Stimulated activated CD4-positive, alpha-beta T cell treated with anti-CD3 and anti-CD28 coated beads, Interleukin-4, amount 100 ng/mL, for 4 hours (primary cell): ENCODE data around the gene HENMT1.
"Not testable (repeated sequence)": the region's sequence is repeated elsewhere in the genome, so short reads cannot be mapped to it uniquely, and the experiment has no call there.

ENCODE experiments used
- DNase-seq, 2 experiments: peaks; one replicate each; pipeline ENCODE4 v3.0.0-alpha.2; 2020

The HENMT1 gene

DNA sequence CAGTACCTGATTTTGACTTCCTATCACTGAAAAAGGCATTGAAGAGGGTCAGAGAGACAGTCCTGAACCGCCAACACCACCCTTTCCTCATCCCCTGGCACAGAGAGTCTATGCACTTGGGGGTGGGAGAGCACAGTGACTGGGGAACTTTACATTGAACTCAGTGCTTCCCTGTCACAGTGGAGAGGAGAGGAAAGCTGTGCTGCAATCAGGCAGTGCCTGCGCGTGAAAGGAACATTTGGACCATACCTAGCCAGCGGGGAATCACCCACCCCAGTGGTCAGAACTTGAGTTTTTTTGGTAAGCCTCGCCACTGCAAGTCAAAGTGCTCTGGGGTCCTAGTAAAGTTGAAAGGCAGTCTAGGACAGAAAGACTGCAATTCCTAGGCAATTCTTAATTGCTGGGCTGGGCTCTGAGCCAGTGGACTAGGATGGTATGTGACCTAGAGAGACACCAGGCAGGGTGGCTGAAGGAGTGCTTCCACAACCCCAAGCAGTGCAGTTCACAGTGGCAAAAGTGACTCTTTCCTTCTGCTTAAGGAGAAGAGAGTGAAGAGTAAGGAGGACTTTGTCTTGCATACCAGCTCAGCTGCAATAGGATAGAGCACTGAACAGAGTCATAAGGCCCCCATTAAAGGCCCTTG is 9.4 kb upstream of the HENMT1 start:
- DNase-seq: no peak

DNA sequence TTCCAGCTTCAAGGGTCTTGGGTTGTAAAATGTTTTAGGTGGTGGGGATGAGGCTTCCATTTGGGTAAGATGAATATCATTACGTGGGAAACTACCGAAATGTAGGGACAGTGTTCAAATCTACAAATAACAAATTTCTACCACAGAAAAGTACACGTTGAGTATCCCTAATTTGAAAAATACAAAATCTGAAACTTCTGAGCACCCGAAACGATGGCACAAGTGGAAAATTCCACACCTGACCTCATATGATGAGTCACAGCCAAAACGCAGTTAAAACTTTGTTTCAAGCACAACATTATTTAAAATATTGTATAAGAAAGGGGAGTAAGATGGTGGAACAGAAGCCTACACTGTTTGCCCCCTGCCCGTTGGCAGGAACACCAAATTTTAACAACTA is 8.8 kb upstream of the HENMT1 start:
- no peak for DNase-seq

DNA sequence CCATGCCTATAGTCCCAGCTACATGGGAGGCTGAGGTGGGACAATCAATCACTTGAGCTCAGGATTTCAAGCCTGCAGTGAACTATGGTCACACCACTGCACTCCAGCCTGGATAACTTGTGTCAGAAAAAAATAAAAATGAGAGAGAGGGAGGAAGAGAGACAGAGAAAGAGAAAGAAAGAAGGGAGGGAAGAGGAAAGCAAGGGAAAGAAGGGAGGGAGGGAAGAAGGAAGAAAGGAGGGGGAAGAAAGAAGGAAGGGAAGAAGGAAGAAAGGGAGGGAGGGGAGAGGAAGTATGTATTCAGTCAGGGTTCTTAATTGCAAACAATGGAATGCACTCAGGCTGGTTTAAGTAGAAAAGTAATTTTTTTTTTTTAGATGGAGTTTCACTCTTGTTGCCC is 7.9 kb upstream of the HENMT1 start:
- DNase-seq: no peak

DNA sequence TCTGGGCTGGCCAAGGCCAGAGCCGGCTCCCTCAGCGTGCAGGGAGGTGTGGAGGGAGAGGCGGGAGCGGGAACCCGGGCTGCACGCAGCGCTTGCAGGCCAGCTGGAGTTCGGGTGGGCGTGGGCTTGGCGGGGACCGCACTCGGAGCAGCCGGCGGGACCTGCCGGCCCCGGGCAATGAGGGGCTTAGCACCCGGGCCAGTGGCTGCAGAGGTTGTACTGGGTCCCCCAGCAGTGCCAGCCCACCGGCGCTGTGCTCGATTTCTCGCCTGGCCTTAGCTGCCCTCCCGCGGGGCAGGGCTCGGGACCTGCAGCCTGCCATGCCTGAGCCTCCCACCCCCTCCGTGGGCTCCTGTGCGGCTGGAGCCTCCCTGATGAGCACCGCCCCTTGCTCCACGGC is 6.5 kb upstream of the HENMT1 start:
- not testable (repeated sequence) for DNase-seq

DNA sequence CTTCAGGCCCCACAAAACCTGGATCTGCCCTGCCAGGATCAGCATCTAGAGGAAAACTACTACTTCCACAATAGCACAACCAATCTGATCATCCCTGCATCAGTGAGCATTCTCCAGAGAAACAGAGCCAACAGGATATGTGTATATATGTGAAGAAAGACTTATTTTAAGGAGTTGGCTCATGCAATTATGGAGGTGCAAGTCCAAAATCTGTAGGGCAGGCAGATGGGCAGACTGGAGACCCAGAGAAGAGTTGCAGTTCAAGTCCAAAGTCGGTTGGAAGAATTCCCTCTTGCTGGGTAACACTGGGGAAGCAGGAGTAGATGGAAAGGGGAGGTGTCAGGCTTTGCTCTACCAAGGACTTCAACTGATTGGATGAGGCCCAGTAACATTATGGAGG is 4.9 kb upstream of the HENMT1 start:
- DNase-seq: no peak

DNA sequence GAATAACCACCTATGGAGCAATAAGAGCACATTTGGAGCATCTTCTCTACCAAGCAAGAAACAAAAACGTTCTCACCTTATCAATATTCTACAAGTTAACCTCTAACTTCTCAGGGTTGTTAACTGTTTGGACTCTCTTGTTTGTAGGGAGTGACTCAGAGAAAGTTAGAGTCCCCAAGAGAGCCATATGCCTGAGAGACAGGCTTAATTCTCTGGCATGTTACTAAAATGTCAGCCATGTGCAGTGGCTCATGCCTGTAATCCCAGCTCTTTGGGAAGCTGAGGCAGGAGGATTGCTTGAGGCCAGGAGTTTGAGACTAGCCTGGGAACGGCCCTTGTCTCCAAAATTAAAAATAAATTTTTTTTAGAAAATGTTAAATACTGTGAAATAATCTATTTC is 4.2 kb upstream of the HENMT1 start:
- DNase-seq: no peak

DNA sequence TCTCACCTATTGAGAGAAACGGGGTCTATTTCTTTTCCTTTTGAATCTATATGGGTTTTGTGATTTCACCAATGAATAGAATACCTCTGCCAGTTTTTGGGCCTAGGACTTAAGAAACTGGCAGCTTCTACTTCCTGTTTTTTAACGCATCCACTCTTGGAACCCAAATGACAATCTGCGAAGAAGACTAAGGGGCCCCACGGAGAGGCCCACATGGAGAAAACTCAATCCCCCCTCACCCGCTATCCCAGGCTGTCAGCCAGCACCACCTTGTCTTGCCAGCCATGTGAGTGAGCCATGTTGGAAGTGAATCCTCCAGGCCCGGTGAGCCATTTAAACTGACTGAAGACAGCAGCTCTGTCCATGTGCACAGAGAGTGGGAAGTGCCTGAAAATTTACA is 3.6 kb upstream of the HENMT1 start:
- no peak for DNase-seq

DNA sequence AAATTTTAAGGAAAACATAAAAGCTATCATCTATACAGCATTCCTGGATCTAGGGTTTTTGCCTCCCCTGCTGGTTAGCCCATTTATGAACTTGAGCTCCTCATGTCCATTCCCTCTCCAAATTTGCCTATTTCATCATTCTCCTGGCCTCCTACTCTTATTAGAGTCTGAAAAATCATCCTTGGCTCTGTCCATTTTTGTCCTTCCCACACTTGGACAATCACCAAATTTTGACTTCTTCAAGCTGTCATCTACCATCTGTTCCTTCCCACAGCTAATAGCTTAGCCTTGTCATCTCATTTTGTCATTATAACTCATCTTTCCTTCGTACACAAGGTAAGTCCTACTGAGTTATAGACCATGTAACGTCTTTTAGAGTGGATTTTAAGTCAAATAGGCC is 2.2 kb upstream of the HENMT1 start:
- DNase-seq: no peak

DNA sequence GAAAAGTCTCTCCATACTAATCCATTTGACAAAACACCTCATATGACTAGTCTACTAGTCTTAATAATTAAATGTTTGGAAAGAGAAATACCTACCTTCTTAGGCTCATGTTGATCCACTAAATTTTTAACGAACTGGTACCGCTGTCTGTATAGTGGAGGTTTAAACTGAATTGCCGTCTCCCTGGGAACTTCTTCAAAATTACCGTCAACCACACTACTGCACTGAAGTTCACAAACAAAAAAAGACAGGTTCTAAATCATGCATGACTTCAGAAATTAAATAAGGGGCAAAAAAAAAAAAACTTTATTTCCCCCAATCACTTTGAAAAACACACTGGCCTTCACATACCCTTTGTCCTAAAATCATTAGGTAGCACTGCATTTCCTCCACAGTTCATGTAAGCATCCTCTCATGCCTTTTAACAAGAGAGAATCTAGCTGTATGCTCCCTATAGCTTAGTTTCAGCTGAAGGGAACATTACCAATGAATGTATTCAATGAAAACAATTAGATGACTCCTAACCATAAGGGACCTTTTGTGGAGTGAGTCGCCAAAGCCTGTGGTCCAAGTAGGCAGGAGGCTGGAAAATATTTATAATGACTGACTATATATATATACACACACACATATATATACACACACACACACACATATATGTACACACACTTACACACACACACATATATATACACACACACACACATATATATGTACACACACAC is 3.4 kb downstream of the HENMT1 start:
- DNase-seq: no peak

DNA sequence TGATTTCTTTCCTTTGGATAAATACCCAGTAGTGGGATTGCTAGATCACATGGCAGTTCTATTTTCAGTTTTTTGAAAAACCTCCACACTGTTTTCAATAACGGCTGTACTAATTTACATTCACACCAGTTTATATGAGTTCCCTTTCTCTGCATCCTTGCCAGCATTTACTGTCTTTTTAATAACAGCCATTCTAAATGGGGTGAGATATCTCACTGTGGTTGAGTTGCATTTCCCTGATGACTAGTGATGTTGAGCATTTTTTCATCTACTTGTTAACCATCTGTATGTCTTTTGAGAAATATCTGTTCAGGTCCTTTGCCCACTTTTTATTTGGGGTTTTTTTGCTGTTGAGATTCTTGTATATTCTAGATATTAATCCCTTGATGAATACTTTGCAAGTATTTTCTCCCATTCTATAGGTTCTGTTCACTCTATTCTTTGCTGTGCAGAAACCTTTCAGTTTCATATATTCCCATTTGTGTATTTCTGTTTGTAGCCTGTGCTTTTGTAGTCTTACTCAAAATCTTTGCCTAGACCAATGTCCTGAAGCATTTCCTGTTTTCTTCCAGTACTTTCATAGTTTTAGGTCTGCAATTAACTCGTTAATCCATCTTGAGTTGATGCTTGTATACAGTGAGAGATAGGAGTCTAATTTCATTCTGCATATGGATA is 7.3 kb downstream of the HENMT1 start:
- no peak for DNase-seq

DNA sequence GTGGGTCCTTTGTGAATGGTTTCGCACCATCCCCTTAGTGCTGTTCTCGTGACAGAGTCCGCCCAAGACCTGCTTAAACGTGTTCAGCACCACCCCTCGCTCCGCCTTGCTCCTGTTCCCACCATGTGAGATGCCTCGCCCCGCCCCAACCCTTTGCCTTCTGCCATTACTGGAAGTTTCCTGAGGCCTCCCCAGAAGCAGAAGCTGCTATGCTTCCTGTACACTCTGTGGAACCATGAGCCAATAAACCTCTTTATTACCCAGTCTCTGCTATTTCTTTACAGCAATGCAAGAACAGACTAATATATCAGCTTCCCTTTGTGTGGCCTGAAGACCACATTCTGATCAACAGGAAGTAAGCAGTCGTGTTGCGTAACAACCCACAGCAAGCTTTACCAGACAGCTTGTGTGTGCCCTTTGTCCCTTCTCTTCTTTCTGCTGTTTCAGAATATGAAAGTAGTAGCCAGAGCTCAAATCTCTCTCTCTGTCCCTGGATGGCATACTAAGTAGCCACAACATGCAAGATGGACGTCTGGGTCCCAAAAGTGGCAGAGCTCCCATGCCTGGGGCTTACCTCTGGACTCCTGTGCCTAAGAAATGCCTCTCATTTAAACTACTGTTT is 14.1 kb downstream of the HENMT1 start:
- peak; percentile 28 to 58 for DNase-seq

DNA sequence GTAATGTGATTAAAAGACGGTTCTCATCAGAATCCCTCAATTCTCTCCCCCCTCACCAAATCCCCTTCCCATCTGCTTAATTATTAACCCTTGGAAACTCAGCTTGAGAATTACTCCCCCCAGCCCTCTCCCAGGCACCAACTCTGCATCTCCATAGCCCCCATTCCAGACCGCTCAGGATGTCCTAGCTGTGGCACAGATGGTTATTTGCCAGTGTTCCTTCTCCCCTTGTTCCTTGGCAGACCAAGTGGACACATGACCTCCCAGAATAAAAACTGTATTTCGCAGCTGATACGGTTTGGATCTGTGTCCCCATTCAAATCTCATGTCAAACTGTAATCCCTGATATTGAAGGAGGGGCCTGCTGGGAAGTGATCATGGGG is 14.6 kb downstream of the HENMT1 start:
- DNase-seq: no peak

DNA sequence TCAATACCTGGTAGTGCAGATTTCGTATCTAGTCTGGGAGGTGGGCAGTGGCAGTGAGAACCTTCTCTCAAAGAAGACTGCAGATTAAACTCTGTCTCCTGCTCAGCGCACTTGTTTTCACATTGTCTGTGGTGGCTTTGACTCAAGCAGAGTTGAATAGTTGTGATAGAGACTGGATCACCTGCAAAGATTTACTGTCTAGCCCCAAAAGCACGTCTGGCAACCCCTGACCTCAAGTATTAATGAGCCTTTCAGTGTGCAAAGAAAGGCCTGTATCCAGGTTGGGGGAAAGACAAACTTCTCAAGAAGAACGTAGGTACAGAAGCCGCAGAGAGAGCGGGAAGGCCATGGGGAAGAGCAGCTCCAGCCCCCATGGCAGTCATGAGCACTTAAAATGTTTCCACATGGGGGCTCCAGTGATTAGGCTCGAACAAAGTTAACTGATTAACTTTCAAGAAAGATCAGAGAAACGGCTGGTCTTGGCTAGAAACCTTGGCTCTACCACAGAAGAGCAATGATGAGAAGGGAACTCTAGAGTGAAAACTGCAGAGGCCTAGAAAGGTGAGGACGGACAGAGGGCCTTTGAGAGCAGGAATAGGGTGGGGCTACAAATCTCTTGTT is 15.2 kb downstream of the HENMT1 start:
- no peak for DNase-seq

DNA sequence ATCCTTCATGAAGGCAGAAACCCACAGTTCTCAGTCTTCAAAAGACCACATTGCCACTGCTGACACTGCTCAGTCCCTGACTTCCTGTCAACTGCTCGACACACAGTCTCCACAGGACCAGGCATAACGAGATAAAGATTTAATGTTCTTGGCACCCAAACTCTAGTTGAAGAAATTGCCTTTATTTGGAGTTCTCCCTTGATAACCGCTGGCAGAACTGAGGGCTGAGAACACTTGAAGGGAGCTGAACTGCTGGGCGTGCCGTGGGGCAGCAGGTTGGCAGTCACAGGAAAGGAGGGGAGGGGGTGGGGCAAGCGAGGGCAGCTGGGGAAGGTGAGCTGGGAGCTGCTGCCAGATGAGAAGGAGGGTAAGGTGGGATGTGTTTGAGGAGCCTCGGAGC is 15.9 kb downstream of the HENMT1 start:
- DNase-seq: peak in 1 of 2 experiments; percentile 26

DNA sequence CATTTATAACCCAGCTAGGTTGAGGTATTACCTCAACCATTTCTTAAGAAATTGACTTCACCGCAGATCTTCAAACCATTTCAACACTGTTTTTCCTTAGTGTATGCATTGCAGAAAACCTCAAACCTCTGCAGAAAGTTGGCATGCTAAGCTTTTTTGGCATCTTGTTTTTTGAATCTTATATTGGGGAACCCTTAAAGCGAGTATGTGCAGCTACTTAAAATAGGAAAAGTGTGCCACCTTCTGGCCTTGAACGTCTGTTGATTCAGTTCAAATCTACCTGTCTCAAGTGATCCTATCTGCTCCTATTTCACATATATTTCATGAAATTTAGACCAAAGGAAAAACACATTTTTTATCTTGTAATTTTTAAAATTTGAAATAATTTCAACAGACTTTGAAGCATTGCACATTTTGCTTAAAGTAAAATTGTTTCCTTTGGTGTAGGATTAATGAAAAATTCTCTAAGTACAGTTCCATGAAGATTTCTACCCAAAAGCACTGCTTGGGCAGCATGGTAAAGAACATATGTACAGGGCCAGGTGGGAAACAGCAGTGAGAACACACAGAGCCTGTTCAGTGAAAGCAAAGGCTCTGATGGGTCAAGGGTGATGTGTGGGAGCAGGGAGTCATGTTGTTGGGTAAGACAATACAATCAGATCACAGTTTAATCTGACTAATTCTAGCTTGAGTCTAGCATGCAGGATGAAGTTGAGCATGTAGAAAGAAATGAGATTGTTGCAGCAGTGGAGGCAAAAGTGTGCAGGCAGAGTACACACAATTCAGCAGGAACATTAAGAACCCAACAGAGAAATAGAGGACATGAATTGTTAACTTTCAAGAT is 17.2 kb downstream of the HENMT1 start:
- DNase-seq: peak in 1 of 2 experiments; percentile 47

DNA sequence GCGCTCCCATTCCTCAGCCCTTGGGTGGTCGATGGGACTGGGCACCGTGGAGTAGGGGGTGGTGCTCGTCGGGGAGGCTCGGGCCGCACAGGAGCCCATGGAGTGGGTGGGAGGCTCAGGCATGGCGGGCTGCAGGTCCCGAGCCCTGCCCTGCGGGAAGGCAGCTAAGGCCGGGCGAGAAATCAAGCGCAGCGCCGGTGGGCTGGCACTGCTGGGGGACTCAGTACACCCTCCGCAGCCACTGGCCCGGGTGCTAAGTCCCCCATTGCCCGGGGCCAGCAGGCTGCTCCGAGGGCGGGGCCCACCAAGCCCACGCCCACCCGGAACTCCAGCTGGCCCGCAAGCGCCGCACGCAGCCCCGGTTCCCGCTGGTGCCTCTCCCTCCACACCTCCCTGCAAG is 20.0 kb downstream of the HENMT1 start:
- DNase-seq: not testable (repeated sequence)

DNA sequence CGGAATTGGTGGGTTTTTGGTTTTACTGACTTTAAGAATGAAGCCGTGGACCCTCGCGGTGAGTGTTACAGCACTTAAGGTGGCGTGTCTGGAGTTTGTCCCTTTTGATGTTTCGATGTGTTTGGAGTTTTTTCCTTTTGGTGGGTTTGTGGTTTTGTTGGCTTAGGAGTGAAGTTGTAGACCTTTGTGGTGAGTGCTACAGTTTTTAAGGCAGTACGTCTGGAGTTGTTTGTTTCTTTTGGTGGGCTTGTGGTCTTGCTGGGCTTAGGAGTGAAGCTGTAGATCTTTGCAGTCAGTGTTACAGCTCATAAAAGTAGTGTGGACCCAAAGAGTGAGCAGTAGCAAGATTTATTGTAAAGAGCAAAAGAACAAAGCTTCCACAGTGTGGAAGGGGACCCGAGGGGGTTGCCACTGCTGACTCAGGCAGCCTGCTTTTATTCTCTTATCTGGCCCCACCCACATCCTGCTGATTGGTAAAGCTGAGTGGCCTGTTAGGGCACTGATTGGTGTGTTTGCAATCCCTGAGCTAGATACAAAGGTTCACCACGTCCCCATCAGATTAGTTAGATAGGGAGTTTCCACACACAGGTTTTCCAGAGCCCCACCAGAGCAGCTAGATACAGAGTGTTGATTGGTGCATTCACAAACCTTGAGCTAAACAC is 20.9 kb downstream of the HENMT1 start:
- peak in 1 of 2 experiments; percentile 70 for DNase-seq

DNA sequence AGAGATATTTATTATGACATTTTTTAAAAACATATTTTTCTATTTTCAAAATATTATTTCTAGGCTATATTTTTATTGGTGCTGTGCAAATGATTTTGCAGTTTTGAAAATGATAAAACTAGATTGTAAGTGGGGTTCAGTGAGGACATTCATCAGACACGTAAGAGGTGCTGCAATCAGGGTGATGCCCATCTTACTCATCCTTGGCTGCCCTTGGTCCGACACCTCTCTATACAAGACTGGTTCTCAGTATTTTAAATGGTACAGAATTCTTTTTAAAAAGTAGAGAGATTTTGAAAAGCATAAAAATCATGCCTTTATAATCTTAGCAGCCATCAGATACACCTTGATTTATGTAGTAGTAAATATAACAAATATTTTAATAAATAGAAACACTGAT is 24.0 kb downstream of the HENMT1 start:
- DNase-seq: no peak

DNA sequence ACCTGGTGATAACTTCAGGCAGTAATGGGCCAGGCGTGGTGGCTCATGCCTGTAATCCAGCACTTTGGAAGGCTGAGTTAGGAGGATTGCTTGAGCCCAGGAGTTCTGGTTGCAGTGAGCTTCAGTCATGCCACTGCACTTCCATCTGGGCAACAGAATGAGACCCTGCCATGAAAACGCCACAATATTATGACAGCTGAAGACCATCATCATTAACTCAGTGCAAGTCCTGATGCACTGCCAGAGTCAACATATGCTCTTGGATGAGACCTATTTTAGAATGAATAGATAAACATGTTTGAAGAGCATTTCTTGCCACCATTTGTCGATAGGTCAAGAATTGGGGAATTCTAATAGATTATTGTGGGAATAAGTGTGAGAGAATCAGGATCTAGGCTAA is 26.4 kb downstream of the HENMT1 start:
- no peak for DNase-seq

DNA sequence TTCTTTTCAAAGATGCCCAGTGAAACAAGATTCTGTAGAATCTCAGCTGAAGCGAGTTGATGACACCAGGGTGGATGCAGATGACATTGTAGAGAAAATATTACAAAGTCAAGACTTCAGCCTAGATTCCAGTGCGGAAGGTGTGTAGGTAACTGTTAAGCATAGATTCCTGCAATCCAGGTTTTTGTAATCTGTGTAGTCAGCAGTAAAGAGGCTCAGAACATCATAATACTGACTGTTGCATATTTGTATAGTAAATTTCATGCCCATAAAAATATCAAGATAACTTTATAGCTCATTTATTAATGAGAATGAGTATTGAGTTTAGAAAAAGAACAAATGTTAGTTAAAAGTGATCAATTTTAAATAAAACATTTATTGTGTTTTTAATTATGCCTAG is 32.2 kb downstream of the HENMT1 start:
- DNase-seq: no peak

DNA sequence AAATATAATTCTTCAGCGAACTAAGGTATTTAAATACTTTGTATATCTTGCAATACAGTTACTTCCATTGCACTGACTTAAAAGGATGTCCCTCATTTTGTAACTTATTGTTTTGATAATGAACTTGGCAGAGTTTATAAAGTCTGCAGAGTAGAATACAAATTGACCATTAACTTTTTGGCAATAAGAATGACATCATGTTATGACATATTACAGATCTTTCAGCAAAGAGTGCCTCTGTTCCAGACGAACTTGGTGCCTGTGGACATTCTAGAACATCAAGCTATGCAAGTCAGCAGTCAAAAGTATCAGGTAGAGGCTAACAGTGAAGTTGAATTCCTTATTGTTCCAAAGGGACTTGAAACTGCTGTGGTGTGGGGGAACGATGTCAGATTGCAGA is 32.9 kb downstream of the HENMT1 start:
- DNase-seq: no peak

DNA sequence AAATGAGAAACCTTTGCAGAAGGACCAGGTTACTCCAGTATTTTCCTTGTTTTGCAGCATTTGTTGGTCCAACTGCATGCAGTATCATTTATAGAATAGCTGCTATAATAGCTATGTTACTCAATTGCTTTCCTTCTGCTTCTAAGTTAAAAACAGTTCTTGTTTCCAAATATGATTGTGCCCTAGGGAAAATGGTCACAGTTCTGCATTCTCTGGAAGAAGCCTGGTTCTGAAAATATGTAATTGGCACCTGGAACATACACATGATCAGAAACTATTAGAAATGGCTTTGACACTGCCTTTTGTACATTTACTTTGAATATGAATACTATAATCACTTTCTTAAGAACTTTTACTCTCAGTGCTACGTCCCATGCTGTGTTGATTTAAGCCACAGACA is 33.6 kb downstream of the HENMT1 start:
- no peak for DNase-seq
